D721Med (cell line): ENCODE measurements around the gene SELENON.

Experiments
- DNase-seq: peaks from one replicate; pipeline ENCODE4 v3.0.0; 2011; ENCODE audit warnings: low spot score; ENCODE audit not compliant: insufficient read length
- FAIRE-seq: peaks from 2 replicates; lab custom pipeline; 2011; peaks lifted over from hg19 to GRCh38; lab: Jason Lieb, UNC
- CTCF ChIP-seq: IDR thresholded peaks from 2 replicates; pipeline ENCODE4 v1.5.1; 2012; ENCODE audit warnings: mild to moderate bottlenecking, control low read depth; ENCODE audit not compliant: insufficient read depth; ENCODE audit errors: missing control alignments

The SELENON gene

GRCh38 chr1:25825605-25826004 lies 25.6 kb downstream of the SELENON start:
- no peak for FAIRE-seq
- no peak for TF ChIP-seq CTCF

GRCh38 chr1:25826571-25826970 lies 26.6 kb downstream of the SELENON start:
- no peak for TF ChIP-seq CTCF
- no peak for FAIRE-seq
- no peak for DNase-seq

More at GRCh38 chr1:25825605-25826004, 25.6 kb downstream of the SELENON start:
- DNase-seq, result no peak

- no peak for DNase-seq
- TF ChIP-seq CTCF, result no peak
- no peak for FAIRE-seq
Observed at GRCh38 chr1:25828491-25828890, 28.5 kb downstream of the SELENON start.

GRCh38 chr1:25829046-25829445 lies 29.1 kb downstream of the SELENON start:
- FAIRE-seq, result no peak
- DNase-seq, result no peak
- no peak for TF ChIP-seq CTCF

GRCh38 chr1:25831569-25832196 lies 31.7 kb downstream of the SELENON start:
- no peak for TF ChIP-seq CTCF
- FAIRE-seq (no peak), DNase-seq (no peak)

DNA sequence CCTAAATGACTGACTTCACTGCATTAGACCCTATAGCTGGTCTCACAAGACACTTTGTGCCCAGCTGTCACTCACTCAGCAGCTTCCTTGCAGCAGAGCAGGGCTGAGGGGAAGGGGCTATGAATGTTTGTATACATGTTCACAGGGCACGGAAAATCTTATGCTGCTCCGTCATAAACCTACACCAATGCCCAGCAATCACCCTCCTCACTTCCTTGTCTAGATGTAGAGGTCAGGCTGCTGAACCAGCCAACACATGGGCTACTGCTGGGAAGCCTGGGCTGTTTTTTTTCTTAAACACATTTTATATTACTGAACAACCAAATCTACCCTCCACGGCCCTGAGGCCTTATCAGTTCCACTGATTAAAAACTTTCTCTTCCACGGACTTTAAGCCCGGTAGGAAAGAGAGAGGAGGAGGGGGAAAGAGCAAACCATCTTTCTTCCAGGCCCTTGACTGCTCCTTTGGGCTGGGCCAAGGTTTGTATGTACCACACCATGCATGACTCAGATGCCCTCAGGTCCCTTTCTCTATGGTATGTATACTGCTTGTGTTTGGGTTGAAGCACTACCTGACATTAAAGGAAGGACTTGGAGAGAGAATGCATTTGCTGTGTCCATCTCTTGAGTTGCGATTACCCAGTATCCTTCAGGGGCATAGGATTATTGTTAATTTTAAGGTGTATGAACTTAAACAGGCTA lies 32.5 kb downstream of the SELENON start:
- FAIRE-seq (no peak), DNase-seq (no peak)
- no peak for TF ChIP-seq CTCF

DNA sequence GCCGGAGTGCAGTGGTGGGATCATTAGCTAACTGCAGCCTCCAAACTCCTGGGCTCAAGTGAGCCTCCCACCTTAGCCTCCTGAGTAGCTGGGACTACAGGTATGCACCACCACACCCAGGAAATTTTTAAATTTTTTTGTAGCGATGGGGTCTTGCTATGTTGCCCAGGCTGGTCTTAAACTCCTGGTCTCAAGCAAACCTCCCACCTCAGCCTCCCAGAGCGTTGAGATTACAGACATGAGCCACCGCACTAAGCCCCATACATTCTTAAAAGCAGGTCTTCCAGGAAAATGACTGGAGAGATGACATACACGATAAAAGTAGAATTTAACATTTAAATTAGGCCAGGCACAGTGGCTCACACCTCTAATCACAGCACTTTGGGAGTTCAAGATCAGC lies 33.2 kb downstream of the SELENON start:
- DNase-seq, result no peak
- TF ChIP-seq CTCF, result no peak
- no peak for FAIRE-seq
